ENCODE measurements around the gene SLC22A23. TPM values are rescaled to one million over a fixed set of nuclear protein-coding genes. Genes with fewer than 3 reads are reported as not detected.

SLC22A23 gene
- total and polyA plus RNA-seq, 5 donors: 2.3 to 6.4 (median 3.2) TPM

GRCh38 chr6:3490625-3490980 lies 33.8 kb upstream of the SLC22A23 start:
- Histone ChIP-seq H3K9me3 (ENCODE audit: control insufficient read depth, low read length) (no peaks in the 10 kb centered on the region), H3K27ac (ENCODE audit: low read length) (no peak overlapping the region), H3K4me1 (ENCODE audit: control insufficient read depth, insufficient read depth, low read length) (no peaks in the 10 kb centered on the region), H3K27me3 (ENCODE audit: control insufficient read depth, insufficient read depth) (no peaks in the 10 kb centered on the region), H3K4me3 (ENCODE audit: low read length) (no peak overlapping the region)
- no peak for ATAC-seq
- WGBS: 97% methylated on average over 2 of the region's 2 CpGs
- DNase-seq: no peak
- intact Hi-C loops (cut with DNase I): no loop called here

GRCh38 chr6:3489961-3490624 lies 33.2 kb upstream of the SLC22A23 start:
- H3K4me3 ChIP-seq (ENCODE audit: low read length): no peak overlapping the region
- H3K27me3 ChIP-seq (ENCODE audit: control insufficient read depth, insufficient read depth): no peaks in the 10 kb centered on the region
- no peak overlapping the region for H3K27ac ChIP-seq (ENCODE audit: low read length)
- ATAC-seq (no peak), DNase-seq (no peak)
- no peaks in the 10 kb centered on the region for H3K4me1 ChIP-seq (ENCODE audit: control insufficient read depth, insufficient read depth, low read length)
- 83% methylated on average over 12 of the region's 12 CpGs for WGBS
- intact Hi-C loops (cut with DNase I): no loop called here
- H3K9me3 ChIP-seq (ENCODE audit: control insufficient read depth, low read length): no peaks in the 10 kb centered on the region

GRCh38 chr6:3489027-3489757 lies 32.3 kb upstream of the SLC22A23 start:
- H3K9me3 ChIP-seq (ENCODE audit: control insufficient read depth, low read length): no peaks in the 10 kb centered on the region
- no peak overlapping the region for H3K4me3 ChIP-seq (ENCODE audit: low read length)
- no peaks in the 10 kb centered on the region for H3K4me1 ChIP-seq (ENCODE audit: control insufficient read depth, insufficient read depth, low read length)
- H3K27ac ChIP-seq (ENCODE audit: low read length): no peak overlapping the region
- WGBS: 47% methylated on average over 7 of the region's 7 CpGs
- intact Hi-C loops (cut with DNase I): no loop called here
- DNase-seq (no peak), ATAC-seq (no peak)
- H3K27me3 ChIP-seq (ENCODE audit: control insufficient read depth, insufficient read depth): no peaks in the 10 kb centered on the region

GRCh38 chr6:3484946-3485345 lies 28.1 kb upstream of the SLC22A23 start:
- no peak for DNase-seq
- intact Hi-C loops (cut with DNase I): no loop called here
- no peak for ATAC-seq

GRCh38 chr6:3484192-3484591 lies 27.3 kb upstream of the SLC22A23 start:
- no peaks in the 10 kb centered on the region for H3K27me3 ChIP-seq (ENCODE audit: control insufficient read depth, insufficient read depth)
- intact Hi-C loops (cut with DNase I): no loop called here

More at GRCh38 chr6:3484946-3485345, 28.1 kb upstream of the SLC22A23 start:
- no peaks in the 10 kb centered on the region for H3K4me1 ChIP-seq (ENCODE audit: control insufficient read depth, insufficient read depth, low read length)
- H3K9me3 ChIP-seq (ENCODE audit: control insufficient read depth, low read length): peaks cover 2% of the 10 kb centered on the region
- H3K4me3 ChIP-seq (ENCODE audit: low read length): no peak overlapping the region
- 83% methylated on average over 11 of the region's 11 CpGs for WGBS
- H3K27ac ChIP-seq (ENCODE audit: low read length): no peak overlapping the region
- H3K27me3 ChIP-seq (ENCODE audit: control insufficient read depth, insufficient read depth): no peaks in the 10 kb centered on the region

GRCh38 chr6:3483675-3484074 lies 26.8 kb upstream of the SLC22A23 start:
- H3K27ac ChIP-seq (ENCODE audit: low read length): no peak overlapping the region
- H3K4me1 ChIP-seq (ENCODE audit: control insufficient read depth, insufficient read depth, low read length): no peaks in the 10 kb centered on the region
- intact Hi-C loops (cut with DNase I): no loop called here
- ATAC-seq (no peak), DNase-seq (no peak)
- H3K27me3 ChIP-seq (ENCODE audit: control insufficient read depth, insufficient read depth): no peaks in the 10 kb centered on the region
- H3K9me3 ChIP-seq (ENCODE audit: control insufficient read depth, low read length): peaks cover 2% of the 10 kb centered on the region
- 97% methylated on average over 2 of the region's 2 CpGs for WGBS
- H3K4me3 ChIP-seq (ENCODE audit: low read length): no peak overlapping the region

More at GRCh38 chr6:3484192-3484591, 27.3 kb upstream of the SLC22A23 start:
- ATAC-seq: no peak
- no peak for DNase-seq
- Histone ChIP-seq H3K27ac (ENCODE audit: low read length) (no peak overlapping the region), H3K9me3 (ENCODE audit: control insufficient read depth, low read length) (peaks cover 2% of the 10 kb centered on the region), H3K4me1 (ENCODE audit: control insufficient read depth, insufficient read depth, low read length) (no peaks in the 10 kb centered on the region), H3K4me3 (ENCODE audit: low read length) (no peak overlapping the region)
- 89% methylated on average over 8 of the region's 8 CpGs for WGBS

- Histone ChIP-seq H3K4me1 (ENCODE audit: control insufficient read depth, insufficient read depth, low read length) (no peaks in the 10 kb centered on the region), H3K4me3 (ENCODE audit: low read length) (no peak overlapping the region), H3K27me3 (ENCODE audit: control insufficient read depth, insufficient read depth) (no peaks in the 10 kb centered on the region), H3K9me3 (ENCODE audit: control insufficient read depth, low read length) (peaks cover 2% of the 10 kb centered on the region), H3K27ac (ENCODE audit: low read length) (no peak overlapping the region)
- 56% methylated on average over 4 of the region's 4 CpGs for WGBS
- intact Hi-C loops (cut with DNase I): no loop called here
- DNase-seq (no peak), ATAC-seq (no peak)
These were observed 26.0 kb upstream of the SLC22A23 start for GRCh38 chr6:3482869-3483268.

- H3K4me3 ChIP-seq (ENCODE audit: low read length): no peak overlapping the region
- intact Hi-C loops (cut with DNase I): no loop called here
- peaks cover 2% of the 10 kb centered on the region for H3K9me3 ChIP-seq (ENCODE audit: control insufficient read depth, low read length)
- no peaks in the 10 kb centered on the region for H3K4me1 ChIP-seq (ENCODE audit: control insufficient read depth, insufficient read depth, low read length)
- no peak overlapping the region for H3K27ac ChIP-seq (ENCODE audit: low read length)
- DNase-seq: no peak
- H3K27me3 ChIP-seq (ENCODE audit: control insufficient read depth, insufficient read depth): no peaks in the 10 kb centered on the region
- 92% methylated on average over 7 of the region's 7 CpGs for WGBS
- ATAC-seq: no peak
These were observed 24.8 kb upstream of the SLC22A23 start for GRCh38 chr6:3481640-3482039.

- DNase-seq (no peak), ATAC-seq (no peak)
- no peaks in the 10 kb centered on the region for H3K27me3 ChIP-seq (ENCODE audit: control insufficient read depth, insufficient read depth)
- peaks cover 2% of the 10 kb centered on the region for H3K9me3 ChIP-seq (ENCODE audit: control insufficient read depth, low read length)
- H3K4me1 ChIP-seq (ENCODE audit: control insufficient read depth, insufficient read depth, low read length): no peaks in the 10 kb centered on the region
- intact Hi-C loops (cut with DNase I): no loop called here
- H3K27ac ChIP-seq (ENCODE audit: low read length): no peak overlapping the region
- no peak overlapping the region for H3K4me3 ChIP-seq (ENCODE audit: low read length)
These were observed 23.2 kb upstream of the SLC22A23 start for GRCh38 chr6:3480009-3480408.

- ATAC-seq (no peak), DNase-seq (no peak)
- no peaks in the 10 kb centered on the region for H3K27me3 ChIP-seq (ENCODE audit: control insufficient read depth, insufficient read depth)
- WGBS: 82% methylated on average over 5 of the region's 5 CpGs
- intact Hi-C loops (cut with DNase I): no loop called here
- no peaks in the 10 kb centered on the region for H3K9me3 ChIP-seq (ENCODE audit: control insufficient read depth, low read length)
- no peak overlapping the region for H3K4me3 ChIP-seq (ENCODE audit: low read length)
- no peak overlapping the region for H3K27ac ChIP-seq (ENCODE audit: low read length)
- no peaks in the 10 kb centered on the region for H3K4me1 ChIP-seq (ENCODE audit: control insufficient read depth, insufficient read depth, low read length)
These were observed 16.9 kb upstream of the SLC22A23 start for GRCh38 chr6:3473773-3474172.

GRCh38 chr6:3471711-3472110 lies 14.9 kb upstream of the SLC22A23 start:
- no peak for DNase-seq
- intact Hi-C loops (cut with DNase I): no loop called here
- H3K4me1 ChIP-seq (ENCODE audit: control insufficient read depth, insufficient read depth, low read length): no peaks in the 10 kb centered on the region
- H3K27me3 ChIP-seq (ENCODE audit: control insufficient read depth, insufficient read depth): no peaks in the 10 kb centered on the region
- no peaks in the 10 kb centered on the region for H3K9me3 ChIP-seq (ENCODE audit: control insufficient read depth, low read length)
- H3K27ac ChIP-seq (ENCODE audit: low read length): no peak overlapping the region
- WGBS: 89% methylated on average over 3 of the region's 3 CpGs
- no peak overlapping the region for H3K4me3 ChIP-seq (ENCODE audit: low read length)
- no peak for ATAC-seq

Measured in right cardiac atrium (tissue), 5 donors.